SU-DHL-6 (cell line): ENCODE data around the gene ME1.
"Not testable (repeated sequence)": the region's sequence is repeated elsewhere in the genome, so short reads cannot be mapped to it uniquely, and the experiment has no call there.

ENCODE experiments used
- H2AFZ ChIP-seq: fragments of 200-600 bp; sonication (generic); 2 replicates; pipeline ENCODE4 v1.6.1; 2014; ENCODE audit warnings: low read depth, mild to moderate bottlenecking, moderate library complexity, mixed read lengths, antibody characterized with exemption, low read length; ENCODE audit not compliant: severe bottlenecking
- H3F3A ChIP-seq: fragments of 200-600 bp; shearing (Covaris generic); 2 replicates; pipeline ENCODE4 v1.6.0; 2016; ENCODE audit warnings: antibody characterized with exemption, mild to moderate bottlenecking; ENCODE audit not compliant: insufficient read depth
- H3K27ac ChIP-seq: fragments of 200-600 bp; sonication (generic); 2 replicates; pipeline ENCODE4 v1.5.1; 2016; ENCODE audit warnings: low read depth, mild to moderate bottlenecking, low read length, moderate library complexity, mixed read lengths
- H3K27me3 ChIP-seq: fragments of 200-600 bp; sonication (generic), shearing (Covaris generic); 2 replicates; pipeline ENCODE4 v1.6.0; 2014; ENCODE audit warnings: mild to moderate bottlenecking, low read length
- H3K36me3 ChIP-seq: fragments of 200-600 bp; sonication (generic); 2 replicates; pipeline ENCODE4 v1.6.1; 2014; ENCODE audit warnings: mild to moderate bottlenecking, low read length, mixed read lengths
- H3K4me2 ChIP-seq: fragments of 300-600, 200-600 bp; shearing (Covaris generic), sonication (generic); 2 replicates; pipeline ENCODE4 v1.6.0; 2014; ENCODE audit warnings: low read length, low read depth, mild to moderate bottlenecking; ENCODE audit not compliant: poor library complexity, severe bottlenecking
- H3K4me3 ChIP-seq: fragments of 200-600 bp; sonication (generic); 2 replicates; pipeline ENCODE4 v1.5.1; 2014; ENCODE audit warnings: antibody characterized with exemption, low read length, mild to moderate bottlenecking, mixed read lengths; ENCODE audit not compliant: insufficient read depth, poor library complexity, severe bottlenecking
- H3K79me2 ChIP-seq: fragments of 200-600 bp; sonication (generic); 2 replicates; pipeline ENCODE4 v1.6.1; 2014; ENCODE audit warnings: mild to moderate bottlenecking, low read length, moderate library complexity; ENCODE audit not compliant: insufficient read depth
- H3K9ac ChIP-seq: fragments of 200-600 bp; sonication (generic); 2 replicates; pipeline ENCODE4 v1.7.0; 2014; ENCODE audit warnings: mild to moderate bottlenecking, low read length
- H3K9me2 ChIP-seq: fragments of 200-600 bp; sonication (generic); replicated peaks from 2 replicates; pipeline ENCODE4 v1.6.1; 2014; ENCODE audit warnings: low read length; ENCODE audit not compliant: insufficient read depth
- H3K9me3 ChIP-seq: fragments of 200-600 bp; sonication (generic); 2 replicates; pipeline ENCODE4 v1.6.1; 2014; ENCODE audit warnings: low read length, mixed read lengths; ENCODE audit not compliant: insufficient read depth
- H4K20me1 ChIP-seq: fragments of 200-600 bp; sonication (generic); 2 replicates; pipeline ENCODE4 v1.6.1; 2014; ENCODE audit warnings: low read depth, mild to moderate bottlenecking, antibody characterized with exemption, low read length, moderate library complexity, mixed read lengths
- EZH2phosphoT487 ChIP-seq: fragments of 200-600 bp; sonication (generic), shearing (Covaris generic); conservative IDR thresholded peaks from 2 replicates; pipeline ENCODE4 v1.6.1; 2018; ENCODE audit warnings: mild to moderate bottlenecking, antibody characterized with exemption, low read length, moderate library complexity, mixed read lengths
- TF ChIP-seq, protein P1 (sequence below): fragments of 200-600 bp; sonication (generic); IDR thresholded peaks from one replicate; pipeline ENCODE4 v1.5.1; 2017; ENCODE audit warnings: antibody characterized with exemption, mild to moderate bottlenecking, low read length, moderate library complexity; ENCODE audit not compliant: insufficient read depth, poor library complexity, severe bottlenecking

Gene ME1

DNA sequence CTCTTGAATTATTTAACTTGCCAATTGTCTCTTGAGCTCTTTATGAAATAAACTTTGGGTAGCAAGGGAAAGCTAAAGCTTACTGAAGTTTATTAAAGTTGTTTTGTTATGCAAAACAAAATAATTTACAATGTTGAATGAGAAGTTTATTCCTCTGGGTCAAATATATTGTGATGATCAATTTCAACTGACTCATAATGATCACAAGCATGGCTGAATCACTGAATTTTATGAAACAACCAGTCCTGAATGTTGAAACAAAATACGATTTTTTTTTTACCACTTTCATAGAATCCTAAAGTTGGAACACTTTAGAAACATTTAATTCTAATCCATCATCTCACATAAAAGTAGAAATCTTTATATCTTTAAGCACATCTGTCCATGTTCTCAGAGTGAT lies 127.4 kb downstream of the ME1 start:
- no peak overlapping the region for H3K4me2 ChIP-seq
- no peak overlapping the region for H3K4me3 ChIP-seq
- H3K79me2 ChIP-seq: no peaks in the 10 kb centered on the region
- no peaks in the 10 kb centered on the region for H3K27me3 ChIP-seq
- no peak overlapping the region for H3K9ac ChIP-seq
- no peak for TF ChIP-seq EZH2phosphoT487
- peaks cover 4% of the 10 kb centered on the region; the same call in 1 of the 2 replicates for H4K20me1 ChIP-seq
- H3K9me2 ChIP-seq: no peaks in the 10 kb centered on the region
- no peak overlapping the region for H2AFZ ChIP-seq
- H3K27ac ChIP-seq: no peak overlapping the region
- H3K36me3 ChIP-seq: no peaks in the 10 kb centered on the region
- H3F3A ChIP-seq: no peaks in the 10 kb centered on the region
- H3K9me3 ChIP-seq: no peaks in the 10 kb centered on the region

DNA sequence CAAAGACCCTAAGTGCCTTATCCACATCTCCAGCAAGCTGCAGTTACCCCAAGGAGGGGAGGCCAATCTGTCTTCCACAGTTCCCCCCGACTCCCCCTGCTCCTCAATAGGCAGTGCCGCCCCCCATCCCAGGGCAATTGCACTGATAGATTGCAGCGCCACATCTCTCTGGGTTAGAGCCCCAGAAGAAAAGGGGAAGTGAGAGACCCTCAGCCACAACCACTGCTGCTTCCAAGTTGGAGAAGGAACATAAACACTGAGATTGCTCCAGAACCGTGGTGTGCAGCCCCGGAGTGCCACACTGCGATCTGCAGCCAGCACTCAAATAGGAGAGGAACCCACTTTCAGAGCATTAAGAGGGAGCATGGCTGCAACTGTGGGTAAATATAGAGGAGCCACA lies 136.2 kb downstream of the ME1 start:
- Histone ChIP-seq H3K4me3 (no peak overlapping the region), H3K4me2 (no peak overlapping the region), H3K9ac (no peak overlapping the region), H3F3A (no peaks in the 10 kb centered on the region), H3K79me2 (no peaks in the 10 kb centered on the region), H3K9me2 (no peaks in the 10 kb centered on the region), H2AFZ (no peak overlapping the region), H3K27ac (no peak overlapping the region), H3K36me3 (no peaks in the 10 kb centered on the region), H4K20me1 (no peaks in the 10 kb centered on the region), H3K9me3 (no peaks in the 10 kb centered on the region), H3K27me3 (no peaks in the 10 kb centered on the region)
- TF ChIP-seq, protein P1, sequence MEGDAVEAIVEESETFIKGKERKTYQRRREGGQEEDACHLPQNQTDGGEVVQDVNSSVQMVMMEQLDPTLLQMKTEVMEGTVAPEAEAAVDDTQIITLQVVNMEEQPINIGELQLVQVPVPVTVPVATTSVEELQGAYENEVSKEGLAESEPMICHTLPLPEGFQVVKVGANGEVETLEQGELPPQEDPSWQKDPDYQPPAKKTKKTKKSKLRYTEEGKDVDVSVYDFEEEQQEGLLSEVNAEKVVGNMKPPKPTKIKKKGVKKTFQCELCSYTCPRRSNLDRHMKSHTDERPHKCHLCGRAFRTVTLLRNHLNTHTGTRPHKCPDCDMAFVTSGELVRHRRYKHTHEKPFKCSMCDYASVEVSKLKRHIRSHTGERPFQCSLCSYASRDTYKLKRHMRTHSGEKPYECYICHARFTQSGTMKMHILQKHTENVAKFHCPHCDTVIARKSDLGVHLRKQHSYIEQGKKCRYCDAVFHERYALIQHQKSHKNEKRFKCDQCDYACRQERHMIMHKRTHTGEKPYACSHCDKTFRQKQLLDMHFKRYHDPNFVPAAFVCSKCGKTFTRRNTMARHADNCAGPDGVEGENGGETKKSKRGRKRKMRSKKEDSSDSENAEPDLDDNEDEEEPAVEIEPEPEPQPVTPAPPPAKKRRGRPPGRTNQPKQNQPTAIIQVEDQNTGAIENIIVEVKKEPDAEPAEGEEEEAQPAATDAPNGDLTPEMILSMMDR: no peak
- TF ChIP-seq EZH2phosphoT487: no peak

GRCh38 chr6:83292900-83293843 lies 137.7 kb downstream of the ME1 start:
- H3K36me3 ChIP-seq: no peaks in the 10 kb centered on the region
- no peak overlapping the region for H3K9ac ChIP-seq
- H3K4me2 ChIP-seq: no peak overlapping the region
- H2AFZ ChIP-seq: no peak overlapping the region
- no peak overlapping the region for H3K27ac ChIP-seq
- no peaks in the 10 kb centered on the region for H3F3A ChIP-seq
- TF ChIP-seq, protein P1: no peak
- TF ChIP-seq EZH2phosphoT487: no peak
- H3K9me3 ChIP-seq: no peaks in the 10 kb centered on the region
- H4K20me1 ChIP-seq: no peaks in the 10 kb centered on the region
- H3K9me2 ChIP-seq: no peaks in the 10 kb centered on the region
- no peaks in the 10 kb centered on the region for H3K79me2 ChIP-seq
- no peak overlapping the region for H3K4me3 ChIP-seq
- H3K27me3 ChIP-seq: no peaks in the 10 kb centered on the region

- H3K27me3 ChIP-seq, H3K9me3 ChIP-seq, H3K27ac ChIP-seq, H2AFZ ChIP-seq, H3K9ac ChIP-seq, H3K4me3 ChIP-seq, H3K4me2 ChIP-seq, H3K36me3 ChIP-seq, H4K20me1 ChIP-seq, H3F3A ChIP-seq, H3K9me2 ChIP-seq, H3K79me2 ChIP-seq: not testable (repeated sequence)
Measured at GRCh38 chr6:83287298-83287697, 143.6 kb downstream of the ME1 start.
